Activated CD4-positive, CD25-positive, alpha-beta regulatory T cell treated with anti-CD3 and anti-CD28 coated beads, Interleukin-2, amount 50 U/mL, for 24 hours (primary cell): ENCODE data around the gene WDR36.

Experiments used
- ATAC-seq, 2 donors: fragments of 150-1000 bp; cut with Tn5 transposase; one replicate each; pipeline ENCODE4 v1.10.0; 2021; ENCODE audit warnings: mild to moderate bottlenecking in 1 of 2, moderate library complexity in 1 of 2

WDR36 gene

GRCh38 chr5:111106320-111106948, 14.3 kb downstream of the WDR36 start:
- ATAC-seq: peak; percentile 41 to 76

GRCh38 chr5:111107371-111107770, 15.2 kb downstream of the WDR36 start:
- no peak for ATAC-seq

GRCh38 chr5:111111956-111112355, 19.8 kb downstream of the WDR36 start:
- ATAC-seq: no peak

GRCh38 chr5:111113678-111114077, 21.5 kb downstream of the WDR36 start:
- ATAC-seq: no peak

GRCh38 chr5:111115229-111115628, 23.1 kb downstream of the WDR36 start:
- no peak for ATAC-seq

GRCh38 chr5:111116550-111116949, 24.4 kb downstream of the WDR36 start:
- ATAC-seq: no peak

- no peak for ATAC-seq
Observed at GRCh38 chr5:111117136-111117535, 25.0 kb downstream of the WDR36 start.

GRCh38 chr5:111119221-111119620, 27.1 kb downstream of the WDR36 start:
- no peak for ATAC-seq

- ATAC-seq: peak; percentile 76 to 77
Observed at GRCh38 chr5:111119856-111120255, 27.7 kb downstream of the WDR36 start.

- ATAC-seq: no peak
Observed at GRCh38 chr5:111120911-111121310, 28.8 kb downstream of the WDR36 start.

GRCh38 chr5:111121926-111122325, 29.8 kb downstream of the WDR36 start:
- no peak for ATAC-seq

- ATAC-seq: no peak
Observed at GRCh38 chr5:111122398-111122797, 30.2 kb downstream of the WDR36 start.

- peak; percentile 14 to 64 for ATAC-seq
Observed at GRCh38 chr5:111124793-111125192, 32.6 kb downstream of the WDR36 start.

GRCh38 chr5:111126896-111127295, 34.7 kb downstream of the WDR36 start:
- ATAC-seq: no peak

GRCh38 chr5:111127453-111128195, 35.5 kb downstream of the WDR36 start:
- ATAC-seq: no peak

- no peak for ATAC-seq
Observed at GRCh38 chr5:111129938-111130337, 37.8 kb downstream of the WDR36 start.

- ATAC-seq: no peak
Observed at GRCh38 chr5:111131356-111131755, 39.2 kb downstream of the WDR36 start.

- no peak for ATAC-seq
Observed at GRCh38 chr5:111132076-111132475, 39.9 kb downstream of the WDR36 start.

- no peak for ATAC-seq
Observed at GRCh38 chr5:111132731-111133435, 40.7 kb downstream of the WDR36 start.

GRCh38 chr5:111133436-111133751, 41.2 kb downstream of the WDR36 start:
- ATAC-seq: no peak

GRCh38 chr5:111134087-111134486, 41.9 kb downstream of the WDR36 start:
- ATAC-seq: no peak

- no peak for ATAC-seq
Observed at GRCh38 chr5:111134864-111135263, 42.7 kb downstream of the WDR36 start.

- ATAC-seq: no peak
Observed at GRCh38 chr5:111135363-111135762, 43.2 kb downstream of the WDR36 start.

GRCh38 chr5:111135946-111136345, 43.8 kb downstream of the WDR36 start:
- no peak for ATAC-seq
